Hepatocyte (in vitro differentiated cells): ENCODE data around the gene SNTG2. TPM values are rescaled to one million over a fixed set of nuclear protein-coding genes. Genes with fewer than 3 reads are reported as not detected.
"Not testable (repeated sequence)": the region's sequence is repeated elsewhere in the genome, so short reads cannot be mapped to it uniquely, and the experiment has no call there.

Experiments used
- DNase-seq: peaks from one replicate; pipeline ENCODE4 v3.0.0-alpha.2; 2016; ENCODE audit warnings: low spot score
- H2AFZ ChIP-seq: fragments of 200-600 bp; sonication (generic); 2 replicates; pipeline ENCODE4 v1.6.0; 2016; ENCODE audit warnings: antibody characterized with exemption, mild to moderate bottlenecking
- H3K27ac ChIP-seq: fragments of 200-600 bp; sonication (generic); 2 replicates; pipeline ENCODE4 v1.5.1; 2016; ENCODE audit warnings: mild to moderate bottlenecking
- H3K27me3 ChIP-seq: fragments of 200-600 bp; sonication (generic); 2 replicates; pipeline ENCODE4 v1.6.1; 2016
- H3K36me3 ChIP-seq: fragments of 200-600 bp; sonication (generic); replicated peaks from 2 replicates; pipeline ENCODE4 v1.5.1; 2016; ENCODE audit warnings: low read depth; ENCODE audit not compliant: insufficient read depth
- H3K4me1 ChIP-seq: fragments of 200-600 bp; sonication (generic); 2 replicates; pipeline ENCODE4 v1.5.1; 2016; ENCODE audit warnings: mild to moderate bottlenecking, moderate library complexity; ENCODE audit not compliant: insufficient read depth
- H3K4me2 ChIP-seq: fragments of 200-600 bp; sonication (generic); 2 replicates; pipeline ENCODE4 v1.6.0; 2016
- H3K4me3 ChIP-seq: fragments of 200-600 bp; sonication (generic); 2 replicates; pipeline ENCODE4 v1.5.1; 2016; ENCODE audit warnings: mild to moderate bottlenecking
- H3K79me2 ChIP-seq: fragments of 200-600 bp; sonication (generic); 2 replicates; pipeline ENCODE4 v1.6.0; 2017; ENCODE audit warnings: mild to moderate bottlenecking
- H3K9me2 ChIP-seq: fragments of 200-600 bp; sonication (generic); replicated peaks from 2 replicates; pipeline ENCODE4 v1.6.0; 2017; ENCODE audit warnings: mild to moderate bottlenecking; ENCODE audit not compliant: insufficient read depth
- H3K9me3 ChIP-seq: fragments of 200-600 bp; sonication (generic); 2 replicates; pipeline ENCODE4 v1.5.1; 2016; ENCODE audit warnings: low read depth, mild to moderate bottlenecking
- H4K20me1 ChIP-seq: fragments of 200-600 bp; sonication (generic); 2 replicates; pipeline ENCODE4 v1.6.0; 2016; ENCODE audit warnings: mild to moderate bottlenecking; ENCODE audit not compliant: insufficient read depth, poor library complexity, severe bottlenecking
- CTCF ChIP-seq: fragments of 200-600 bp; sonication (generic); IDR thresholded peaks from 2 replicates; pipeline ENCODE4 v1.5.1; 2016; ENCODE audit warnings: antibody characterized with exemption, mild to moderate bottlenecking; ENCODE audit not compliant: poor library complexity
- EZH2 ChIP-seq: fragments of 200-600 bp; sonication (generic); IDR thresholded peaks from 2 replicates; pipeline ENCODE4 v1.6.1; 2016; ENCODE audit warnings: antibody characterized with exemption, mild to moderate bottlenecking, borderline replicate concordance
- EZH2phosphoT487 ChIP-seq: fragments of 200-600 bp; sonication (generic); IDR thresholded peaks from one replicate; pipeline ENCODE4 v1.6.1; 2018; ENCODE audit warnings: antibody characterized with exemption, mild to moderate bottlenecking, low read depth, moderate library complexity; ENCODE audit not compliant: unreplicated experiment, severe bottlenecking
- WGBS: methylation state at CpG from one replicate; pipeline ENCODE4 v1.1.6; 2016; ENCODE audit warnings: low lambda C conversion rate; ENCODE audit errors: missing lambda C conversion rate; 5-methylcytosine and 5-hydroxymethylcytosine counted together
- polyA plus RNA-seq: library from polyadenylated mRNA; unstranded; fragments of >200 nt; fragmentation: Nextera tagmentation; extraction: Ambion mirVana; gene quantifications from 2 replicates; pipeline ENCODE4 v1.2.1, GENCODE V29; 2016
- total RNA-seq: library from RNA; depleted of rRNA; stranded (reverse); fragments of >200 nt; gene quantifications from 2 replicates; pipeline ENCODE4 v1.2.3, GENCODE V29; 2014

Gene SNTG2
- total and polyA plus RNA-seq, 2 experiments from 2014 or later = not detected

GRCh38 chr2:907706-908105, 42.9 kb upstream of the SNTG2 start:
- H3K4me1 ChIP-seq = no peaks in the 10 kb centered on the region
- no peak for DNase-seq
- no peaks in the 10 kb centered on the region for H3K27me3 ChIP-seq
- H3K36me3 ChIP-seq = no peaks in the 10 kb centered on the region
- H3K4me3 ChIP-seq = no peak overlapping the region
- no peak overlapping the region for H2AFZ ChIP-seq
- whole genome bisulfite sequencing = 86% methylated on average over 7 of the region's 7 CpGs
- H3K79me2 ChIP-seq = no peaks in the 10 kb centered on the region
- H4K20me1 ChIP-seq = no peaks in the 10 kb centered on the region
- TF ChIP-seq EZH2phosphoT487 = no peak
- no peak for TF ChIP-seq EZH2
- no peak for TF ChIP-seq CTCF
- H3K9me3 ChIP-seq = no peaks in the 10 kb centered on the region
- H3K9me2 ChIP-seq = no peaks in the 10 kb centered on the region
- H3K4me2 ChIP-seq = no peak overlapping the region
- H3K27ac ChIP-seq = no peak overlapping the region

- H3K79me2 ChIP-seq = no peaks in the 10 kb centered on the region
- H3K4me3 ChIP-seq = no peak overlapping the region
- no peak for TF ChIP-seq EZH2phosphoT487
- TF ChIP-seq CTCF = no peak
- no peak for TF ChIP-seq EZH2
- H3K9me2 ChIP-seq = no peaks in the 10 kb centered on the region
- H3K9me3 ChIP-seq = no peaks in the 10 kb centered on the region
- H3K36me3 ChIP-seq = no peaks in the 10 kb centered on the region
- no peak overlapping the region for H3K27ac ChIP-seq
- no peak for DNase-seq
- no peaks in the 10 kb centered on the region for H4K20me1 ChIP-seq
- no peak overlapping the region for H2AFZ ChIP-seq
- H3K4me2 ChIP-seq = no peak overlapping the region
- no peaks in the 10 kb centered on the region for H3K27me3 ChIP-seq
- no peaks in the 10 kb centered on the region for H3K4me1 ChIP-seq
- WGBS = 94% methylated on average over 4 of the region's 4 CpGs
These were observed 42.1 kb upstream of the SNTG2 start for GRCh38 chr2:908568-908967.

- H3K9me2 ChIP-seq, H3K4me3 ChIP-seq, H3K36me3 ChIP-seq, H3K79me2 ChIP-seq, DNase-seq, H3K4me1 ChIP-seq, H3K9me3 ChIP-seq, H3K27me3 ChIP-seq, H3K4me2 ChIP-seq, H3K27ac ChIP-seq, H4K20me1 ChIP-seq, H2AFZ ChIP-seq: not testable (repeated sequence)
- 84% methylated on average over 9 of the region's 27 CpGs for WGBS
These were observed 40.8 kb upstream of the SNTG2 start for GRCh38 chr2:909764-910379.

GRCh38 chr2:910698-911097, 40.0 kb upstream of the SNTG2 start:
- H2AFZ ChIP-seq = no peak overlapping the region
- H4K20me1 ChIP-seq = no peaks in the 10 kb centered on the region
- H3K4me1 ChIP-seq = no peaks in the 10 kb centered on the region
- H3K79me2 ChIP-seq = no peaks in the 10 kb centered on the region
- H3K9me2 ChIP-seq = no peaks in the 10 kb centered on the region
- H3K27me3 ChIP-seq = no peaks in the 10 kb centered on the region
- no peak overlapping the region for H3K4me3 ChIP-seq
- no peaks in the 10 kb centered on the region for H3K36me3 ChIP-seq
- H3K4me2 ChIP-seq = no peak overlapping the region
- no peak overlapping the region for H3K27ac ChIP-seq
- no peak for DNase-seq
- H3K9me3 ChIP-seq = no peaks in the 10 kb centered on the region
- 86% methylated on average over 16 of the region's 16 CpGs for WGBS
- TF ChIP-seq EZH2phosphoT487 = no peak
- TF ChIP-seq EZH2 = no peak
- no peak for TF ChIP-seq CTCF
